A673 (cell line): ENCODE measurements around the gene DDX39A. TPM values are rescaled to one million over a fixed set of nuclear protein-coding genes. Genes with fewer than 3 reads are reported as not detected.

Experiments used
- BruUV-seq: library from RNA; stranded (reverse); fragments of 400-500 nt; replicated peaks from 2 replicates; lab custom pipeline; 2021; lab: Mats Ljungman, UMichigan
- CTCF ChIA-PET: fragments of 300-600 bp; sonication (Branson Sonifier 250); formaldehyde crosslinking; loops from one replicate; lab custom pipeline; 2022; ENCODE audit warnings: antibody characterized with exemption; lab: Charles Lee
- POLR2A ChIA-PET: fragments of 300-600 bp; sonication (Branson Sonifier 250); formaldehyde crosslinking; loops from one replicate; lab custom pipeline; 2022; ENCODE audit warnings: antibody characterized with exemption; ENCODE audit not compliant: low non-redundant PET; lab: Charles Lee
- DNase-seq: peaks from one replicate; pipeline ENCODE4 v3.0.0-alpha.2; 2015; ENCODE audit warnings: low spot score
- H3K27ac ChIP-seq: fragments of 200-600 bp; sonication (generic); 2 replicates; pipeline ENCODE4 v1.5.1; 2016; ENCODE audit warnings: mixed run types, low read depth, mild to moderate bottlenecking, mixed read lengths, antibody characterized with exemption, low read length; ENCODE audit not compliant: poor library complexity, severe bottlenecking
- H3K27me3 ChIP-seq: fragments of 200-600 bp; sonication (generic); replicated peaks from 2 replicates; pipeline ENCODE4 v1.6.1; 2017; ENCODE audit warnings: mixed run types, low read depth, mild to moderate bottlenecking, mixed read lengths, antibody characterized with exemption, low read length; ENCODE audit not compliant: insufficient read depth, poor library complexity
- H3K36me3 ChIP-seq: fragments of 200-600 bp; sonication (generic); 2 replicates; pipeline ENCODE4 v1.6.1; 2016; ENCODE audit warnings: mixed run types, mild to moderate bottlenecking, mixed read lengths, antibody characterized with exemption, low read length; ENCODE audit not compliant: insufficient read depth, poor library complexity, severe bottlenecking
- H3K4me1 ChIP-seq: fragments of 200-600 bp; sonication (generic); 2 replicates; pipeline ENCODE4 v1.6.1; 2017; ENCODE audit warnings: mixed run types, mild to moderate bottlenecking, mixed read lengths, antibody characterized with exemption, low read length; ENCODE audit not compliant: insufficient read depth, poor library complexity, severe bottlenecking
- H3K4me3 ChIP-seq: fragments of 200-600 bp; sonication (generic); 2 replicates; pipeline ENCODE4 v1.5.1; 2016; ENCODE audit warnings: low read depth, mixed run types, mild to moderate bottlenecking, mixed read lengths, low read length; ENCODE audit not compliant: poor library complexity, severe bottlenecking
- H3K9me3 ChIP-seq: fragments of 200-600 bp; sonication (generic); 2 replicates; pipeline ENCODE4 v1.6.1; 2016; ENCODE audit warnings: mixed run types, low read depth, mild to moderate bottlenecking, mixed read lengths, antibody characterized with exemption, low read length; ENCODE audit not compliant: poor library complexity, severe bottlenecking
- EZH2 ChIP-seq: fragments of 200-600 bp; sonication (generic); IDR thresholded peaks from 2 replicates; pipeline ENCODE4 v1.6.1; 2017; ENCODE audit warnings: borderline replicate concordance, low read depth, mild to moderate bottlenecking, mixed read lengths, antibody characterized with exemption, low read length; ENCODE audit not compliant: poor library complexity, severe bottlenecking
- intact Hi-C: fragments of 100-400 bp; cut with micrococcal nuclease; formaldehyde crosslinking; loops from one replicate; pipeline ENCODE4 v1.10.0; 2022; ENCODE audit not compliant: unreplicated experiment
- total RNA-seq: library from RNA; stranded (reverse); gene quantifications from 2 replicates; pipeline ENCODE4 v1.2.3, GENCODE V29; 2021
- TF ChIP-seq, protein P1 (sequence below): fragments of 300-800, 200-600 bp; sonication (generic); conservative IDR thresholded peaks from 2 replicates; pipeline ENCODE4 v1.5.1; 2017; ENCODE audit warnings: low read depth, mild to moderate bottlenecking, antibody characterized with exemption, low read length, moderate library complexity, mixed read lengths

DDX39A gene
- total RNA-seq, 1 experiment from 2014 or later = 223 TPM

GRCh38 chr19:14411938-14412245, 7.2 kb downstream of the DDX39A start:
- peaks cover 23% of the 10 kb centered on the region for H3K4me1 ChIP-seq
- CTCF ChIA-PET = no interaction called here
- TF ChIP-seq, protein P1, sequence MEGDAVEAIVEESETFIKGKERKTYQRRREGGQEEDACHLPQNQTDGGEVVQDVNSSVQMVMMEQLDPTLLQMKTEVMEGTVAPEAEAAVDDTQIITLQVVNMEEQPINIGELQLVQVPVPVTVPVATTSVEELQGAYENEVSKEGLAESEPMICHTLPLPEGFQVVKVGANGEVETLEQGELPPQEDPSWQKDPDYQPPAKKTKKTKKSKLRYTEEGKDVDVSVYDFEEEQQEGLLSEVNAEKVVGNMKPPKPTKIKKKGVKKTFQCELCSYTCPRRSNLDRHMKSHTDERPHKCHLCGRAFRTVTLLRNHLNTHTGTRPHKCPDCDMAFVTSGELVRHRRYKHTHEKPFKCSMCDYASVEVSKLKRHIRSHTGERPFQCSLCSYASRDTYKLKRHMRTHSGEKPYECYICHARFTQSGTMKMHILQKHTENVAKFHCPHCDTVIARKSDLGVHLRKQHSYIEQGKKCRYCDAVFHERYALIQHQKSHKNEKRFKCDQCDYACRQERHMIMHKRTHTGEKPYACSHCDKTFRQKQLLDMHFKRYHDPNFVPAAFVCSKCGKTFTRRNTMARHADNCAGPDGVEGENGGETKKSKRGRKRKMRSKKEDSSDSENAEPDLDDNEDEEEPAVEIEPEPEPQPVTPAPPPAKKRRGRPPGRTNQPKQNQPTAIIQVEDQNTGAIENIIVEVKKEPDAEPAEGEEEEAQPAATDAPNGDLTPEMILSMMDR = no peak
- TF ChIP-seq EZH2 = no peak
- H3K9me3 ChIP-seq = no peaks in the 10 kb centered on the region
- H3K4me3 ChIP-seq = no peak overlapping the region
- no peak for DNase-seq
- H3K27me3 ChIP-seq = no peaks in the 10 kb centered on the region
- H3K27ac ChIP-seq = no peak overlapping the region
- no TSS peak for BruUV-seq
- POLR2A ChIA-PET = no interaction called here
- H3K36me3 ChIP-seq = peaks cover 81% of the 10 kb centered on the region
- intact Hi-C loops = no loop called here

- ChIA-PET CTCF (no interaction called here), POLR2A (no interaction called here)
- peaks cover 85% of the 10 kb centered on the region for H3K36me3 ChIP-seq
- peaks cover 17% of the 10 kb centered on the region for H3K4me1 ChIP-seq
- intact Hi-C loops = no loop called here
- DNase-seq = no peak
- H3K9me3 ChIP-seq = no peaks in the 10 kb centered on the region
- BruUV-seq = no TSS peak
- TF ChIP-seq, protein P1 = no peak
- TF ChIP-seq EZH2 = no peak
- no peak overlapping the region for H3K4me3 ChIP-seq
- no peak overlapping the region for H3K27ac ChIP-seq
- H3K27me3 ChIP-seq = no peaks in the 10 kb centered on the region
Measured at GRCh38 chr19:14411161-14411937, 7.8 kb downstream of the DDX39A start.

DNA sequence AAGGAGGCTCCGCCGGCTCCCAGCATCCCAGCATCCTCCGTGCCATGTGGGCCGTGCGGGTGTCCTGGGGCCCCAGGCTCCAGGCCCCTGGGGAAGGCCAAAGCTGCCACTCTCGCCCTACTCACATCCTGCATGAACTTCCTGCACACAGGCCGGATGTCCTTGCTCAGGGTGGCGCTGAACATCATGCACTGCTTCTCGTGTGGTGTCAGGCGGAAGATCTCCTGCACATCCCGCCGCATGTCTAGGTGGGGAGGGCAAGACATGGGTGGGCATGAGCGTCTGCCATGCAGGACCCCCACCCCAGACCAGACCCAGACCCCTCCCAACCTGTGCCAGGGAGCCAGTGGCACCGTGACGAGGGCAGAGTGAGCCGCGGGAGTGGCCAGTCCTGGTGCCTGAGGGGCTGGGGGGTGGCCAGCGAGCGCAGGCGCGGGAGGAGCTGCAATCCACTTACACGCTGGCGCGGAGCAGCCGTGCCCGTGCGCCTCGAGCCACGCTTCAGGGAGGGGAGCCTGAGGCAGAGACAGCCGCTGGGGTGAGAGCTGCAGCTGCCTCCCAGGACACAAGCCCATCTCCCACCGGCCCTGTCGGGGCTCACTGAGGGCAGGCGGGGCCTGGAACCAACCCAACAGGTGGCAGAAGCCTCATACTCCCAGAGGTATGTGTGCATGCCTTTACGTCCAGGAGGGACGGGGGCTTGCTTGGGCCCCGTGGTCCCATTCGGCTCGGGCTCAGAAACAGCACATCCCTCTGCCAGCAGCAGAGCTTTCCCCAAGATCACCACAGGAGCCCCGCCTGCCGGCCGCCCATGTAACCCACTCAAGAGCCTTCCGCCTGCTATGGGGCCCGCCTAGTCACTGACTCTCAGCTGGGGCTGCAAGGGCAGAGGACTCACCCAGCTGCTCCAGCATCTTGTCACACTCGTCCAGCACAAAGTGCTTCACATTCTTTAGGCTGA, 8.8 kb downstream of the DDX39A start:
- DNase-seq = no peak
- no peak overlapping the region for H3K4me3 ChIP-seq
- no TSS peak for BruUV-seq
- H3K27me3 ChIP-seq = no peaks in the 10 kb centered on the region
- CTCF ChIA-PET = no interaction called here
- no peaks in the 10 kb centered on the region for H3K9me3 ChIP-seq
- POLR2A ChIA-PET = no interaction called here
- TF ChIP-seq EZH2 = no peak
- TF ChIP-seq, protein P1 = no peak
- H3K27ac ChIP-seq = no peak overlapping the region
- peaks cover 10% of the 10 kb centered on the region for H3K4me1 ChIP-seq
- intact Hi-C loops = no loop called here
- peaks cover 79% of the 10 kb centered on the region for H3K36me3 ChIP-seq
